NCI-H1105 treated with DMSO at 0.1 percent for 48 hours (cell line): ENCODE data around the gene TMEM236.

Experiments used
- DNase-seq: peaks from one replicate; lab custom pipeline; 2025; lab: John Stamatoyannopoulos, UW

Gene TMEM236

DNA sequence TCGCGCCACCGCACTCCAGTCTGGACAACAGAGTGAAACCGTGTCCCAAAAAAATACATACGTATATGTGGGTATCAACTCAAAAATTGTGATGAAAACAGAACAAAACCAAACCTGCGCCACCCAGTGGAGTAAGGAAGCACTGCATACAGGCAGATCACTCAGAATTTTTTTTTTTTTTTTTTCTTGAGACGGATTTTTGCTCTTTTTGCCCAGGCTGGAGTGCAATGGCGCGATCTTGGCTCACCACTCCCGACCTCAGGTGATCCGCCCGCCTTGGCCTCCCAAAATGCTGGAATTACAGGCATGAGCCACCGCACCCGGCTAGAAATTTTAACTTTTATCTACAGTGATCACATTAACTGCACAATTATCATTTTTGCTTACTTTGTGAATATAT lies 9.1 kb upstream of the TMEM236 start:
- peak; percentile 3 for DNase-seq

DNA sequence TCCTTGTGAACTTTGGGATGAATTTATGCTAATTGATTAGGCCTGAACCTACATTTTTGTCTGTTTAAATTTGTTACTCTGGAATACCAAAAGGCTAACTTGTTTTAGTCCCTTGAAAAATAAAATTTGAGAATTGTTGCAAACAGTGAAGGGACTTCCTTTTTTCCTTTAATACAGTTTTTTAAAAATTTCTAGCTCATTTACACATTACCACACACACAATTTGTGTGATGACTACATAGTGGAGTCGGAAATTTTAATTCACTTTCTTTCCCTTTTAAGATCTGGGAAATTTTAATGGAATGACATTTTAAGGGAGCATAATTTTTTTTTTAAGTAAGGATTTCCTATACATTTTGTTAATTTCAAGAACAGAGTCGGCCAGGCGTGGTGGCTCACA lies 8.6 kb upstream of the TMEM236 start:
- DNase-seq = no peak

DNA sequence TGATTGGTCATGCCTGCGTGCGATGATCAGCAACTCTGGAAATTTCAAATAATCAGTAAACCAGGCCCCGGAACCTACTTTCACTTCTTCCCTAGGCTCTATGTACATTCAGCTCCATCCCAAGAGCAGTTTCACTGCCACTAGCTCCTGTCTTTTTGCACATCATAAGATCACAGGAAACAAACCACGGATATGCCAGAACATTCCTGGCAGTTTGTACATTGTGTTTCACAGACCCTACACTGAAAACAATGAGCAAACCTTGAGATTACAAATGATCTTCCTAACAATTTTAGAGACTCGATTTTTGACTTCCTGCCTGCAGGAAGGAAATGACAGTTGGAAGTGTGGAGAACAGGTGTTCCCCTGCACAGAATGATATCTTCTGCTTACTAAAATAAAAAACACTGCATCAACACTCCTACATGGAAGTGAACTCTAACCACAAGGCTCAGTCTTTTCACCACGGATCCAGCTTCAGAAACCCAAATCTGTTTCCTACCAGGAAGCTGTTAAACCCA lies 7.6 kb upstream of the TMEM236 start:
- DNase-seq = no peak

- no peak for DNase-seq
These were observed 4.0 kb upstream of the TMEM236 start for GRCh38 chr10:17747883-17748550.

DNA sequence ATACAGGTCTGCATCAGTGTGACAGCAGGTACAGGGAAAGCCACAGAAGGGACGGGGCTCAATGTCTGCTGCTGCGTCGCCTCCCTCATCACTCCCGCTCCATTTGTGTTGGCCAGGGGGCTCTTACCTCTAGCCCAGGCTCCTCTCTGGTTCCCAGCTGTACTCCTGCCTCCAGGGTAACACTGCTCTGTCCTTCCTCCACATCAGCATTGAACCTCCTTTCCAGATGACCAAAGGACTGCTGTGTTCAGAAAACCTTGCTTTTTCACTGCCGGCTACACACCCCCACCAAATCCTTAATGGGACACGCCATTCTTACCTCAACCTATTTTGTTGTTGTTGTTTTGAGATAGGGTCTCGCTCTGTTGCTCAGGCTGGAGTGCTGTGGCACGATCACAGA lies 2.1 kb upstream of the TMEM236 start:
- no peak for DNase-seq

- no peak for DNase-seq
These were observed 4.7 kb downstream of the TMEM236 start for GRCh38 chr10:17756557-17757217.

GRCh38 chr10:17758200-17758599 lies 6.2 kb downstream of the TMEM236 start:
- no peak for DNase-seq

- DNase-seq = no peak
These were observed 6.9 kb downstream of the TMEM236 start for GRCh38 chr10:17758896-17759295.

GRCh38 chr10:17764142-17764541 lies 12.1 kb downstream of the TMEM236 start:
- no peak for DNase-seq

- DNase-seq = no peak
These were observed 13.6 kb downstream of the TMEM236 start for GRCh38 chr10:17765602-17766001.

DNA sequence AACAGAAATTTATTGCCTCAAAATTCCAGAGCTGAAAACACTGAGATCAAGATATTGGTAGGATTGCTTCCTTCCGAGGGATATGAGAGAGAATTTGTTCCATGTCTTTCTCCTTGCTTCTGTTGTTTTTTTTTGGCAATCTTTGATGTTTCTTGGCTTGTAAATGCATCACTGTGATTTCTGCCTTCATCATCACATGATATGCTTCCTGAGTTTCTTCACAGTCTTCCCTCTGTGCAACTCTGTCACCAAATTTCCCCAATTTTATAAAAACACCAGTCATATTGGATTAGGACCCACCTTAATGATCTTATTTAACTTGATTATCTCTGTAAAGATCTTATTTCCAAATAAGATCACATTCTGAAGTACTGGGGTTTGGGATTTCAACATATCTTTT lies 14.7 kb downstream of the TMEM236 start:
- no peak for DNase-seq

DNA sequence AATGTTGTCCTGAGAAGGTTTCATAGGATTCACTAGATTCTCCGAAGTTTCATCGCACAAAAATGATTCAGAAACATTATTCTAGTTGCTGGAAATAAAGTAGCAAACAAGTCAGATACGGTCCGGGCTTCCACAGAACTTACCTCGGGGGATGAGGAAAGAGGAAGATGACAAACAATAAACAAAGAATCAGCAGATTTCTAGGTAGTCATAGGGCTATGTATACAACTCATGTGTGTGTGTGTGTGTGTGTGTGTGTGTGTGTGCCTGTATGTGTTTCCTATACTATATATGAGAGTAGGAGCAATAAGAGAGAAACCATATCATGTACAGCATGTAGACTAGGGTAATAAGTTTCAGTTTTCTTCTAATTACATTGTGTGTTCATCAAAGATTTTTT lies 16.5 kb downstream of the TMEM236 start:
- DNase-seq = no peak

DNA sequence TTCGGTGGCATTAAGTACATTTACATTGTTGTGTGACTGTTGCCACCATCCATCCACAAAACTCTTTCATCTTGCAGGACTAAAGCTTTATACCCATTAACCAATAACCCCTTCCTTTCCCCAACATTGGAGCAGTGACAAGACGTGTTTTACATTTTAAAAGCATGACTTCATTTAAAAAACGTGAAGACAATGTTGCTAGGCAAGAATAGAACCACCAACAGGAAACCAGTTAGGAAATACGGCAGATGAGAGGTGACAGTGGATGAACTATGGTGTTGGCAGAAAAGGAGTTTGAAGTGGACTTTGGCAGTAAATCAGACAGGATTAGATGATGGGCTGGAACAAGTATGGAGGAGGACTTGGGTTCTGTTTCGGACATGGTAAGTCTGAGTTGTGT lies 17.0 kb downstream of the TMEM236 start:
- DNase-seq = no peak

- DNase-seq = no peak
These were observed 19.0 kb downstream of the TMEM236 start for GRCh38 chr10:17771017-17771416.

DNA sequence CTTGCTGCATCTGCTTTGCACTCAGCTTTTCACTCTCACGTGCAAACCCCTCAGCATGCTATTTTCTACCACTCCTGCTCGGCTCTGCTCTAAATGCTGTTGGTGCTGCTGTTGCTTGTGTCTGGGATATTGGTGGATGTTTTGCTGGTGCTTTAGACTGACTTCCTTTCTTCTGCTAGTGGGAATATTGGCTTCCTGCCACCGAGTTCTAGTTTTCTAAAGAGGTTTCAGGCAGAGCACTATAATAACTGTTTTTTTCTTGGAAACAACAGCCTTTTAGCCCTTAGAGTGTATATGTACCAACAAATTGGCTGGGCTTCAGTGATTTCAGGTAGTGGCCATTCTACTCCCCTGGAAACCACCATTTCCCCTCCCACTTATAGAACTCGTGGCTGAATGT lies 27.8 kb downstream of the TMEM236 start:
- DNase-seq = peak; percentile 3

DNA sequence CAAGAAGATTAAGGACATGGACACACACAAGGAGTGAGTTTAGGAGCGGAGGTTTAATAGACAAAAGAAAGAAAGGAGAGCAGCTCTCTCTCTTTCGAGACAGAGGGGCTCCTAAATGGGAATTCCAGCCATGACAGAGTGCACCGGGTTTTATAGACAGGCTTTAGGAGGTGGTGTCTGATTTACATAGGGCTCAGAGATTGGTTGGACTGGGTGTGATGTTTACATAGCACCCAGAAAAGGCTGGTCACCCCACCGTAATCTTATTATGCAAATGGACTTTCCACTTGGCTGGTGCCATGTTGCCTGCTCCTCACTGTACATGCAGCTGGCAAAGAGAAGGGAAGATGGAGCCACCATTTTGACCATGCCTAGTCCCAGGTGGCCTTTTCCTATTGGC lies 28.7 kb downstream of the TMEM236 start:
- no peak for DNase-seq

- DNase-seq = no peak
These were observed 29.9 kb downstream of the TMEM236 start for GRCh38 chr10:17781856-17782255.

DNA sequence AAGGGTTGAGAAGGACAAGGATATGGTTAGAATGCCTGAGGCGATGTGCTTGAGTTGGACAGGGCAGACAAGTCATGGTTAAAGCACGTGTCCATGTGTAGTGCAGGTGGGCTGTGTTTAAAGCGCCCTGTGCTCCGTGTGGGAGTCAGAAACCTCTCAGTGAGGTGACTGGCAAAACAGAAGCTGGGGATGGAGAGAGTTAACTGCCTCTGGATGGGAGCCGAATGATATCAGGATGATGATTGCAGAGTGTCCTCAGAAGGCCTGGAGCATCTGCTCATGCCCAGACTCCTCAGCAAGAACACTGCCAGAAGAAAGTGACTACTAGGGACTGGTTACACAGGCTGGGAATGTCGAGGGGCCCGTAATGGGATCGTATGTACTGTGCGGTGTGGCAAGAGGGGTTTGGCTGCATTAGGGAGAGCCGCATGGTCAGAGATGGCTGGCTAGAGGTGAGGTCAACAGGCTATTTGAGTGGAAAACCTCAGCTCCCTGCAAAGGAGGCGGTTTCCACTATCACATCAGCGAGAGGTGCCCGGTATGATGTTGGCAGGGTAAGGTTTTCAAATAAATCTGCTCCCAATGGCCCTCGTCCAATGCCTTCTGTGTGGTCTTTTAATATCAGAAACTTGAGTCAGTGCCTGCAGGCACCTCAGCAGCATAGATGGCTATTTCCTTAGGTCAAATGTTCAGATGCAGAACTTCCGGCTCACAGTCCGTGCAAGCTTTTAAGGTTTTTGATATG lies 31.1 kb downstream of the TMEM236 start:
- no peak for DNase-seq

GRCh38 chr10:17783751-17784150 lies 31.8 kb downstream of the TMEM236 start:
- DNase-seq = no peak

- no peak for DNase-seq
These were observed 32.7 kb downstream of the TMEM236 start for GRCh38 chr10:17784688-17785087.

GRCh38 chr10:17785276-17785930 lies 33.4 kb downstream of the TMEM236 start:
- no peak for DNase-seq
